NOMO-1 treated with DMSO at 0.1 percent for 48 hours (cell line): ENCODE results near the gene MYLIP.

Experiments used
- DNase-seq: peaks from one replicate; lab custom pipeline; 2025; ENCODE audit not compliant: unreplicated experiment; lab: John Stamatoyannopoulos, UW

The MYLIP gene

GRCh38 chr6:16128759-16129622 is at the start of gene MYLIP:
MYLIP (plus strand) TSS chr6:16129086; CDS start chr6:16129323, 237 bp downstream.
- DNase-seq: peak; percentile 95

GRCh38 chr6:16079354-16079753 is 49.5 kb upstream of the MYLIP start:
- no peak for DNase-seq

- DNase-seq: no peak
Observed at GRCh38 chr6:16080204-16080603, 48.7 kb upstream of the MYLIP start.

- DNase-seq: no peak
Observed at GRCh38 chr6:16081326-16081725, 47.6 kb upstream of the MYLIP start.

- DNase-seq: no peak
Observed at GRCh38 chr6:16082361-16082760, 46.5 kb upstream of the MYLIP start.

- DNase-seq: no peak
Observed at GRCh38 chr6:16086965-16087364, 41.9 kb upstream of the MYLIP start.

GRCh38 chr6:16087386-16087785 is 41.5 kb upstream of the MYLIP start:
- DNase-seq: no peak

- DNase-seq: no peak
Observed at GRCh38 chr6:16088409-16088808, 40.5 kb upstream of the MYLIP start.

GRCh38 chr6:16089232-16090062 is 39.4 kb upstream of the MYLIP start:
- DNase-seq: peak; percentile 27

GRCh38 chr6:16090452-16090851 is 38.4 kb upstream of the MYLIP start:
- DNase-seq: no peak

GRCh38 chr6:16090920-16091319 is 38.0 kb upstream of the MYLIP start:
- DNase-seq: no peak

- DNase-seq: peak; percentile 66
Observed at GRCh38 chr6:16092140-16092539, 36.7 kb upstream of the MYLIP start.

GRCh38 chr6:16092990-16093389 is 35.9 kb upstream of the MYLIP start:
- peak; percentile 79 for DNase-seq

GRCh38 chr6:16095180-16095579 is 33.7 kb upstream of the MYLIP start:
- no peak for DNase-seq

GRCh38 chr6:16097382-16098171 is 31.3 kb upstream of the MYLIP start:
- DNase-seq: peak; percentile 11

GRCh38 chr6:16098211-16098610 is 30.7 kb upstream of the MYLIP start:
- DNase-seq: no peak

- no peak for DNase-seq
Observed at GRCh38 chr6:16102208-16102607, 26.7 kb upstream of the MYLIP start.

GRCh38 chr6:16103722-16104121 is 25.2 kb upstream of the MYLIP start:
- DNase-seq: no peak

- DNase-seq: no peak
Observed at GRCh38 chr6:16104624-16105433, 24.1 kb upstream of the MYLIP start.

GRCh38 chr6:16105854-16106253 is 23.0 kb upstream of the MYLIP start:
- DNase-seq: peak; percentile 93
